ENCODE results near the gene UTS2B. TPM values are rescaled to one million over a fixed set of nuclear protein-coding genes. Genes with fewer than 3 reads are reported as not detected.
A peak's percentile ranks its signal among the peaks of the same experiment; 100 is the strongest.

UTS2B gene
- total and polyA plus RNA-seq, 9 of the 15 experiments (the other 6 are each of a cell fraction or from before 2014, with no cell fraction given): 0.06 TPM; not detected in 8

- H2AFZ ChIP-seq (ENCODE audit: low read depth, low read length): no peak overlapping the region
- no peak for TF ChIP-seq GTF2F1 (IDR thresholded peaks at IDR 0.05; ENCODE audit: low read depth, low read length)
- TF ChIP-seq NR3C1 (CRISPR knock-in tag; IDR thresholded peaks at IDR 0.05): no peak
- no peak for TF ChIP-seq DNMT1 (IDR thresholded peaks at IDR 0.05)
- no peak for TF ChIP-seq KLF1 (tag; IDR thresholded peaks at IDR 0.05)
- no peak for TF ChIP-seq TFE3 (CRISPR knock-in tag; IDR thresholded peaks at IDR 0.05)
- TF ChIP-seq IRF2 (CRISPR knock-in tag; IDR thresholded peaks at IDR 0.05): no peak
- TF ChIP-seq MEIS2 (IDR thresholded peaks at IDR 0.05; ENCODE audit: partially characterized antibody): no peak
- no peak for TF ChIP-seq RCOR1 (IDR thresholded peaks at IDR 0.05; ENCODE audit: borderline replicate concordance in 1 of 2, low read depth in 2 of 2, low read length in 2 of 2)
- TF ChIP-seq SP2 (IDR thresholded peaks at IDR 0.05; ENCODE audit: extremely low read depth, low read depth, low read length, poor library complexity, severe bottlenecking): no peak
- no peak for TF ChIP-seq STAT5A (IDR thresholded peaks at IDR 0.05; ENCODE audit: borderline replicate concordance, low read length)
- no peak for TF ChIP-seq GATAD2A (IDR thresholded peaks at IDR 0.05)
- TF ChIP-seq XRCC3 (IDR thresholded peaks at IDR 0.05): no peak
- TF ChIP-seq TAF7 (tag; IDR thresholded peaks at IDR 0.05): no peak
- POLR2A ChIA-PET: interaction anchor here (1.7 kb wide), 1 partner anchor 15 kb away, joined by 8 read pairs; no protein-coding TSS in a partner anchor
- H3K4me3 ChIP-seq: no peak overlapping the region
- BruUV-seq (replicated peaks): no TSS peak
- FAIRE-seq: no peak
- CTCF ChIA-PET (ENCODE audit: low intra/inter-chr PET ratio): no interaction called here
- no peak for ATAC-seq
- peaks cover 3 to 19% of the 10 kb centered on the region in 2 experiments; a peak in 3 of 5 replicates for H3K4me1 ChIP-seq (replicated peaks in 1 of 2; ENCODE audit: control insufficient read depth in 2 of 2, insufficient read depth in 2 of 2, low read length in 2 of 2)
- peaks cover 98% of the 10 kb centered on the region for H3K79me2 ChIP-seq (ENCODE audit: control insufficient read depth, insufficient read depth, low read length)
- no peaks in the 10 kb centered on the region for H3K9me1 ChIP-seq (ENCODE audit: control insufficient read depth, insufficient read depth, low read length)
- in situ Hi-C loops (cut with MboI) (no loop called here), intact Hi-C loops (cut with micrococcal nuclease) (no loop called here)
- H3K9me3 ChIP-seq (replicated peaks; ENCODE audit: control insufficient read depth, insufficient read depth, low read depth, low read length): no peaks in the 10 kb centered on the region
- 75% methylated on average over 1 of the region's 1 CpG for WGBS (ENCODE audit: insufficient coverage, low coverage, missing lambda C conversion rate)
- no peaks in the 10 kb centered on the region for H3K36me3 ChIP-seq (ENCODE audit: control insufficient read depth, insufficient read depth, low read length)
- no peak overlapping the region for H3K27ac ChIP-seq (ENCODE audit: extremely low read depth, low read depth, low read length)
- no peak overlapping the region for H3K4me2 ChIP-seq (ENCODE audit: insufficient read depth, low read length)
- H3K27me3 ChIP-seq (ENCODE audit: control insufficient read depth in 2 of 2, insufficient read depth in 2 of 2, low read length in 2 of 2): no peaks in the 10 kb centered on the region
- no peak overlapping the region for H3K9ac ChIP-seq (ENCODE audit: insufficient read depth in 1 of 2, low read depth in 2 of 2, low read length in 2 of 2)
- peaks cover 10% of the 10 kb centered on the region for H4K20me1 ChIP-seq (replicated peaks; ENCODE audit: control insufficient read depth, insufficient read depth, low read length)
- DNase-seq (ENCODE audit: extremely low read depth in 1 of 4, low spot score in 3 of 4): peak in 2 of 4 experiments; percentile 0 to 1
Measured at GRCh38 chr3:191340966-191341365, 10.6 kb upstream of the UTS2B start.

Measured in K562 (cell line).